ENCODE measurements around the gene DRC3. TPM values are rescaled to one million over a fixed set of nuclear protein-coding genes. Genes with fewer than 3 reads are reported as not detected.

Gene DRC3
- total and polyA plus RNA-seq, 2 donors (not counting 3 experiments of a cell fraction or from before 2014, with no cell fraction given), result 1.6 to 2.9 TPM

- H3K79me2 ChIP-seq (ENCODE audit: control insufficient read depth, insufficient read depth, low read length), result peaks cover 12% of the 10 kb centered on the region
- no peaks in the 10 kb centered on the region for H4K20me1 ChIP-seq (replicated peaks; ENCODE audit: control insufficient read depth, extremely low read depth, insufficient read depth, low read length)
- FAIRE-seq, result no peak
- H3K9me3 ChIP-seq (replicated peaks; ENCODE audit: control insufficient read depth, insufficient read depth, low read length), result no peaks in the 10 kb centered on the region
- H3K36me3 ChIP-seq (ENCODE audit: control insufficient read depth in 2 of 2, extremely low read depth in 1 of 2, insufficient read depth in 2 of 2, low read length in 2 of 2), result no peaks in the 10 kb centered on the region
- no TSS peak for BruUV-seq (replicated peaks)
- no peaks in the 10 kb centered on the region for H3K27me3 ChIP-seq (ENCODE audit: control insufficient read depth in 2 of 2, insufficient read depth in 2 of 2, low read length in 2 of 2)
- dilution Hi-C loops (cut with MboI; ENCODE audit: extremely low pct_ligation_motif_present, low sequenced_read_pairs) (no loop called here), intact Hi-C loops (cut with micrococcal nuclease) (no loop called here)
- H3K27ac ChIP-seq (ENCODE audit: insufficient read depth, low read depth, low read length), result no peak overlapping the region
- no peak overlapping the region for H3K9ac ChIP-seq (replicated peaks; ENCODE audit: extremely low read depth, insufficient read depth, low read length)
- H3K9me1 ChIP-seq (replicated peaks; ENCODE audit: control insufficient read depth, extremely low read depth, insufficient read depth, low read length), result no peaks in the 10 kb centered on the region
- H3K4me1 ChIP-seq (ENCODE audit: control insufficient read depth, extremely low read depth, insufficient read depth, low read length), result peaks cover 12% of the 10 kb centered on the region
- no peak overlapping the region for H2AFZ ChIP-seq (ENCODE audit: low read depth, low read length)
- H3K4me3 ChIP-seq (replicated peaks in 1 of 3; ENCODE audit: insufficient read depth in 1 of 3, low read depth in 1 of 3, low read length in 3 of 3), result no peak overlapping the region
- no peak for TF ChIP-seq MAX (IDR thresholded peaks at IDR 0.05; ENCODE audit: insufficient read depth, insufficient read length)
- no peak for TF ChIP-seq MYC (IDR thresholded peaks at IDR 0.05; ENCODE audit: low read depth, low read length)
- no peak for TF ChIP-seq POLR2AphosphoS5 (IDR thresholded peaks at IDR 0.05; ENCODE audit: insufficient read depth, low read depth, low read length)
- no peak for TF ChIP-seq EZH2 (IDR thresholded peaks at IDR 0.05; ENCODE audit: borderline replicate concordance, low read depth, low read length, severe bottlenecking)
- TF ChIP-seq JUN (IDR thresholded peaks at IDR 0.05; ENCODE audit: borderline replicate concordance, insufficient read depth, insufficient read length, low read depth), result no peak
- TF ChIP-seq FOS (IDR thresholded peaks at IDR 0.05; ENCODE audit: borderline replicate concordance, insufficient read depth, low read length), result no peak
- TF ChIP-seq CTCF (IDR thresholded peaks at IDR 0.05; ENCODE audit: extremely low read depth in 1 of 2, insufficient read depth in 1 of 2, low read depth in 1 of 2, low read length in 2 of 2), result no peak
- TF ChIP-seq POLR2A (IDR thresholded peaks at IDR 0.05; ENCODE audit: low read depth, low read length), result no peak
- TF ChIP-seq GATA2 (IDR thresholded peaks at IDR 0.05; ENCODE audit: insufficient read depth, insufficient read length, low read depth, low read length), result no peak
- H3K4me2 ChIP-seq (ENCODE audit: insufficient read depth, low read length), result no peak overlapping the region
- CTCF ChIA-PET, result no interaction called here
- DNase-seq (ENCODE audit: low read depth, low spot score), result no peak
- POLR2A ChIA-PET, result no interaction called here
These were observed 20.0 kb upstream of the DRC3 start for GRCh38 chr17:17952691-17953090.
